HepG2 (cell line): ENCODE data around the gene MIGA2. TPM values are rescaled to one million over a fixed set of nuclear protein-coding genes. Genes with fewer than 3 reads are reported as not detected.

Experiments
- AGO2 ChIP-seq: fragments of 200-400 bp; formaldehyde crosslinking; optimal IDR thresholded peaks from 2 replicates; pipeline ENCODE3; 2017; ENCODE audit warnings: mild to moderate bottlenecking, low read depth, low read length, moderate library complexity
- ARID2 ChIP-seq: sonication (generic); formaldehyde crosslinking; IDR thresholded peaks from 2 replicates; pipeline ENCODE4 v1.8.1; 2022; ENCODE audit warnings: mild to moderate bottlenecking, missing genetic modification reagents, borderline replicate concordance
- ATF3 ChIP-seq: sonication (generic); formaldehyde crosslinking; IDR thresholded peaks from 2 replicates; pipeline ENCODE4 v1.4.0; 2020; ENCODE audit warnings: missing genetic modification reagents
- CBX1 ChIP-seq: IDR thresholded peaks from one replicate; pipeline ENCODE4 v1.6.1; 2016; ENCODE audit warnings: antibody characterized with exemption, low read depth
- HIVEP1 ChIP-seq: sonication (generic); formaldehyde crosslinking; IDR thresholded peaks from 2 replicates; pipeline ENCODE4 v1.4.0; 2020; ENCODE audit warnings: mild to moderate bottlenecking, missing genetic modification reagents
- JARID2 ChIP-seq: sonication (generic); formaldehyde crosslinking; IDR thresholded peaks from 2 replicates; pipeline ENCODE4 v1.8.1; 2023; ENCODE audit warnings: missing genetic modification reagents, inconsistent platforms; ENCODE audit not compliant: insufficient replicate concordance
- JUND ChIP-seq: sonication (generic); formaldehyde crosslinking; IDR thresholded peaks from 2 replicates; pipeline ENCODE4 v1.8.0; 2022; ENCODE audit warnings: mild to moderate bottlenecking, missing genetic modification reagents
- KDM2A ChIP-seq: sonication (generic); formaldehyde crosslinking; IDR thresholded peaks from 2 replicates; pipeline ENCODE4 v1.4.0; 2020; ENCODE audit warnings: low read depth, missing genetic modification reagents, borderline replicate concordance
- KDM5B ChIP-seq: sonication (generic); formaldehyde crosslinking; IDR thresholded peaks from 2 replicates; pipeline ENCODE4 v1.4.0; 2020; ENCODE audit warnings: missing genetic modification reagents, mild to moderate bottlenecking, borderline replicate concordance
- MBD4 ChIP-seq: IDR thresholded peaks from 2 replicates; pipeline ENCODE4 v1.6.1; 2012; ENCODE audit warnings: low read length, inconsistent platforms, borderline replicate concordance
- MBNL3 ChIP-seq: fragments of 250-450 bp; sonication (Bioruptor Pico); conservative IDR thresholded peaks from 2 replicates; pipeline ENCODE4 v1.8.0; 2022; ENCODE audit warnings: mild to moderate bottlenecking, inconsistent platforms
- NFE2L1 ChIP-seq: sonication (generic); formaldehyde crosslinking; IDR thresholded peaks from 2 replicates; pipeline ENCODE4 v1.4.0; 2020; ENCODE audit warnings: missing genetic modification reagents, mild to moderate bottlenecking, borderline replicate concordance
- NFIB ChIP-seq: sonication (generic); formaldehyde crosslinking; IDR thresholded peaks from 2 replicates; pipeline ENCODE4 v1.9.0; 2021; ENCODE audit warnings: missing genetic modification reagents, mild to moderate bottlenecking, borderline replicate concordance
- RELA ChIP-seq: sonication (generic); formaldehyde crosslinking; IDR thresholded peaks from 2 replicates; pipeline ENCODE4 v1.4.0; 2020; ENCODE audit warnings: missing genetic modification reagents
- REXO4 ChIP-seq: sonication (generic); formaldehyde crosslinking; IDR thresholded peaks from 2 replicates; pipeline ENCODE4 v1.8.0; 2022; ENCODE audit warnings: missing genetic modification reagents, mild to moderate bottlenecking, borderline replicate concordance
- SAP130 ChIP-seq: IDR thresholded peaks from 2 replicates; pipeline ENCODE4 v1.6.1; 2016; ENCODE audit warnings: low read depth
- SMC3 ChIP-seq: IDR thresholded peaks from 2 replicates; pipeline ENCODE4 v1.6.1; 2011; ENCODE audit warnings: low read length, improper control_type of control experiment
- TRIM24 ChIP-seq: sonication (generic); formaldehyde crosslinking; IDR thresholded peaks from 2 replicates; pipeline ENCODE4 v1.8.0; 2022; ENCODE audit warnings: mild to moderate bottlenecking, missing genetic modification reagents
- YEATS2 ChIP-seq: sonication (generic); formaldehyde crosslinking; IDR thresholded peaks from 2 replicates; pipeline ENCODE4 v1.4.0; 2020; ENCODE audit warnings: missing genetic modification reagents, borderline replicate concordance
- ZIK1 ChIP-seq: sonication (generic); formaldehyde crosslinking; IDR thresholded peaks from 2 replicates; pipeline ENCODE4 v1.5.0; 2020; ENCODE audit warnings: mild to moderate bottlenecking, low read depth, missing genetic modification reagents, borderline replicate concordance
- ZNF230 ChIP-seq: sonication (generic); formaldehyde crosslinking; IDR thresholded peaks from 2 replicates; pipeline ENCODE4 v1.4.0; 2020; ENCODE audit warnings: mild to moderate bottlenecking, missing genetic modification reagents
- ZNF33B ChIP-seq: sonication (generic); formaldehyde crosslinking; IDR thresholded peaks from 2 replicates; pipeline ENCODE4 v1.5.1; 2020; ENCODE audit warnings: mild to moderate bottlenecking, missing genetic modification reagents
- ZNF44 ChIP-seq: sonication (generic); formaldehyde crosslinking; IDR thresholded peaks from 2 replicates; pipeline ENCODE4 v1.5.1; 2020; ENCODE audit warnings: mild to moderate bottlenecking, missing genetic modification reagents
- ZNF496 ChIP-seq: sonication (generic); formaldehyde crosslinking; IDR thresholded peaks from 2 replicates; pipeline ENCODE4 v1.8.1; 2023; ENCODE audit warnings: mild to moderate bottlenecking, moderate library complexity, missing genetic modification reagents; ENCODE audit not compliant: insufficient replicate concordance
- ZNF572 ChIP-seq: sonication (generic); formaldehyde crosslinking; IDR thresholded peaks from 2 replicates; pipeline ENCODE4 v1.5.1; 2020; ENCODE audit warnings: mild to moderate bottlenecking, missing genetic modification reagents
- ZNF672 ChIP-seq: sonication (generic); formaldehyde crosslinking; IDR thresholded peaks from 2 replicates; pipeline ENCODE4 v1.8.1; 2022; ENCODE audit warnings: missing genetic modification reagents
- ZNF749 ChIP-seq: sonication (generic); formaldehyde crosslinking; IDR thresholded peaks from 2 replicates; pipeline ENCODE4 v1.8.0; 2022; ENCODE audit warnings: mild to moderate bottlenecking, missing genetic modification reagents, moderate library complexity, borderline replicate concordance
- ZNF841 ChIP-seq: sonication (generic); formaldehyde crosslinking; IDR thresholded peaks from 2 replicates; pipeline ENCODE4 v1.8.1; 2023; ENCODE audit warnings: missing genetic modification reagents, borderline replicate concordance
- polyA plus RNA-seq, 8 experiments: library from polyadenylated mRNA; depleted of rRNA in 3 of 8; stranded (reverse) in 7 of 8; unstranded in 1 of 8; fragments of >200 nt; fragmentation: Illumina TruSeq in 4 of 8; extraction: Trizol in 4 of 8; gene quantifications; 2 replicates each; pipeline versions ENCODE4 v1.2.1 to v1.2.3, GENCODE V29; 2011 to 2016; ENCODE audit warnings: low read depth in 4 of 8, missing spikeins in 1 of 8, mixed read lengths in 1 of 8; ENCODE audit not compliant: insufficient read depth in 1 of 8
- total RNA-seq, 5 experiments: library from RNA; depleted of rRNA; stranded (reverse); fragments of >200 nt; fragmentation: Illumina TruSeq; extraction: Trizol; gene quantifications; 2 replicates each; pipeline ENCODE4 v1.2.3, GENCODE V29; 2016; ENCODE audit warnings: low read depth in 1 of 5
- TF ChIP-seq, protein P1 (sequence below): sonication (generic); formaldehyde crosslinking; IDR thresholded peaks from 2 replicates; pipeline ENCODE4 v1.9.0; 2021; ENCODE audit warnings: missing genetic modification reagents, mild to moderate bottlenecking, borderline replicate concordance
- TF ChIP-seq, protein P2 (sequence below): IDR thresholded peaks from 2 replicates; pipeline ENCODE4 v1.6.1; 2016; ENCODE audit warnings: control low read depth

Gene MIGA2
- total and polyA plus RNA-seq, 2 of the 13 experiments (the other 11 are each of a cell fraction or from before 2014, with no cell fraction given), result 10.8 to 17.1 TPM

DNA sequence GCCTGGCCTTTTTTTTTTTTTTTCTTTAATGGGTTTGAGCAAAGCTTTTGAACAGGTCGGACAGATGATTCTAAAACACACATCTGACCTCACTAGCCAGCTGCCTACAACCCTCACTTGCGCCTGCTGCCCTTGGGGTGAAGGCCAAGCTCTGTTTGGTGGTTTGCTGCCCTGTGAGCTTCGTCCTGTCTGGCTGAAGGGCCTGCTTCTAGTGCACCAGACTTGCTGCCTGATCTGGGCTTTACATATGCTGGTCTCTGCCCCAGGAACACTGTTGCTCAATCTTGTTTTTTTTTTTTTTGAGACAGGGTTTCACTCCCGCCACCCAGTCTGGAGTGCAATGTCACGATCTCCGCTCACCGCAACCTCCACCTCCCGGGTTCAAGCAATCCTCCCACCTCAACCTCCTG is 28.1 kb downstream of the MIGA2 start (continued):
- TF ChIP-seq ATF3 (CRISPR knock-in tag), result no peak
- no peak for TF ChIP-seq YEATS2
- TF ChIP-seq REXO4 (CRISPR knock-in tag), result no peak
- no peak for TF ChIP-seq RELA (CRISPR knock-in tag)
- no peak for TF ChIP-seq MBNL3 (CRISPR knock-in tag)
- 0 out of 2 replicates have a peak, but pooled peaks have one; percentile 20 for TF ChIP-seq JUND (CRISPR knock-in tag)
- TF ChIP-seq JARID2 (CRISPR knock-in tag), result no peak
- no peak for TF ChIP-seq TRIM24 (CRISPR knock-in tag)
- TF ChIP-seq HIVEP1, result peak; percentile 76; the same call in 1 of the 2 replicates
- TF ChIP-seq ZNF496 (CRISPR knock-in tag), result no peak
- TF ChIP-seq KDM2A (CRISPR knock-in tag), result no peak
- TF ChIP-seq, protein P1, sequence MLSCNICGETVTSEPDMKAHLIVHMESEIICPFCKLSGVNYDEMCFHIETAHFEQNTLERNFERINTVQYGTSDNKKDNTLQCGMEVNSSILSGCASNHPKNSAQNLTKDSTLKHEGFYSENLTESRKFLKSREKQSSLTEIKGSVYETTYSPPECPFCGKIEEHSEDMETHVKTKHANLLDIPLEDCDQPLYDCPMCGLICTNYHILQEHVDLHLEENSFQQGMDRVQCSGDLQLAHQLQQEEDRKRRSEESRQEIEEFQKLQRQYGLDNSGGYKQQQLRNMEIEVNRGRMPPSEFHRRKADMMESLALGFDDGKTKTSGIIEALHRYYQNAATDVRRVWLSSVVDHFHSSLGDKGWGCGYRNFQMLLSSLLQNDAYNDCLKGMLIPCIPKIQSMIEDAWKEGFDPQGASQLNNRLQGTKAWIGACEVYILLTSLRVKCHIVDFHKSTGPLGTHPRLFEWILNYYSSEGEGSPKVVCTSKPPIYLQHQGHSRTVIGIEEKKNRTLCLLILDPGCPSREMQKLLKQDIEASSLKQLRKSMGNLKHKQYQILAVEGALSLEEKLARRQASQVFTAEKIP (CRISPR knock-in tag), result no peak
- peak; percentile 83; the same call in 1 of the 2 replicates for TF ChIP-seq ZNF33B (CRISPR knock-in tag)
- no peak for TF ChIP-seq CBX1
- TF ChIP-seq NFIB (CRISPR knock-in tag), result no peak
- TF ChIP-seq ZIK1, result no peak
- TF ChIP-seq ARID2 (CRISPR knock-in tag), result no peak
- no peak for TF ChIP-seq ZNF841 (CRISPR knock-in tag)
- TF ChIP-seq SAP130 (CRISPR knock-in tag), result peak; percentile 86
- TF ChIP-seq SMC3, result peak; percentile 24; the same call in 1 of the 2 replicates
- TF ChIP-seq ZNF44 (CRISPR knock-in tag), result no peak
- no peak; the same call in 1 of the 2 replicates for TF ChIP-seq ZNF572
- no peak for TF ChIP-seq ZNF749 (CRISPR knock-in tag)
- peak; percentile 83 for TF ChIP-seq ZNF230 (CRISPR knock-in tag)
- TF ChIP-seq AGO2, result no peak
- no peak for TF ChIP-seq ZNF672 (CRISPR knock-in tag)
- TF ChIP-seq NFE2L1 (CRISPR knock-in tag), result no peak
- TF ChIP-seq, protein P2, sequence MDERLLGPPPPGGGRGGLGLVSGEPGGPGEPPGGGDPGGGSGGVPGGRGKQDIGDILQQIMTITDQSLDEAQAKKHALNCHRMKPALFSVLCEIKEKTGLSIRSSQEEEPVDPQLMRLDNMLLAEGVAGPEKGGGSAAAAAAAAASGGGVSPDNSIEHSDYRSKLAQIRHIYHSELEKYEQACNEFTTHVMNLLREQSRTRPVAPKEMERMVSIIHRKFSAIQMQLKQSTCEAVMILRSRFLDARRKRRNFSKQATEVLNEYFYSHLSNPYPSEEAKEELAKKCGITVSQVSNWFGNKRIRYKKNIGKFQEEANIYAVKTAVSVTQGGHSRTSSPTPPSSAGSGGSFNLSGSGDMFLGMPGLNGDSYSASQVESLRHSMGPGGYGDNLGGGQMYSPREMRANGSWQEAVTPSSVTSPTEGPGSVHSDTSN (CRISPR knock-in tag), result no peak
- peak; percentile 53; the same call in 1 of the 2 replicates for TF ChIP-seq KDM5B (CRISPR knock-in tag)
- TF ChIP-seq MBD4, result no peak
